Chondrocyte (in vitro differentiated cells): ENCODE measurements around the gene ALKBH7. TPM values are rescaled to one million over a fixed set of nuclear protein-coding genes. Genes with fewer than 3 reads are reported as not detected.
A peak's percentile ranks its signal among the peaks of the same experiment; 100 is the strongest.

Experiments used
- DNase-seq: peaks from one replicate; pipeline ENCODE4 v3.0.0; 2021; ENCODE audit warnings: mixed read lengths, low spot score
- H3K27ac Mint-ChIP-seq: one replicate; pipeline ENCODE4 v1.8.0; 2021; ENCODE audit warnings: mild to moderate bottlenecking, moderate library complexity, mixed read lengths; ENCODE audit not compliant: unreplicated experiment
- H3K27me3 Mint-ChIP-seq: 2 replicates; pipeline ENCODE4 v1.8.0; 2021; ENCODE audit warnings: low read depth, mixed read lengths
- H3K36me3 Mint-ChIP-seq: 2 replicates; pipeline ENCODE4 v1.8.0; 2021; ENCODE audit warnings: low read depth, mixed read lengths
- H3K4me1 Mint-ChIP-seq: 2 replicates; pipeline ENCODE4 v1.8.0; 2021; ENCODE audit warnings: low read depth, mild to moderate bottlenecking, mixed read lengths
- H3K4me3 Mint-ChIP-seq: one replicate; pipeline ENCODE4 v1.8.0; 2021; ENCODE audit warnings: mild to moderate bottlenecking, moderate library complexity, mixed read lengths; ENCODE audit not compliant: unreplicated experiment
- H3K9me3 Mint-ChIP-seq: 2 replicates; pipeline ENCODE4 v1.8.0; 2021; ENCODE audit warnings: low read depth, mixed read lengths
- total RNA-seq: library from RNA; stranded (reverse); gene quantifications from 3 replicates; pipeline ENCODE4 v1.2.1, GENCODE V29; 2021
- TF ChIP-seq, protein P1 (sequence below): fragments of 200-600 bp; sonication (generic); IDR thresholded peaks from 2 replicates; pipeline ENCODE4 v1.5.0; 2021; ENCODE audit warnings: antibody characterized with exemption, mild to moderate bottlenecking, moderate library complexity

Gene ALKBH7
- total RNA-seq, 1 donor from 2014 or later: 71.7 TPM

DNA sequence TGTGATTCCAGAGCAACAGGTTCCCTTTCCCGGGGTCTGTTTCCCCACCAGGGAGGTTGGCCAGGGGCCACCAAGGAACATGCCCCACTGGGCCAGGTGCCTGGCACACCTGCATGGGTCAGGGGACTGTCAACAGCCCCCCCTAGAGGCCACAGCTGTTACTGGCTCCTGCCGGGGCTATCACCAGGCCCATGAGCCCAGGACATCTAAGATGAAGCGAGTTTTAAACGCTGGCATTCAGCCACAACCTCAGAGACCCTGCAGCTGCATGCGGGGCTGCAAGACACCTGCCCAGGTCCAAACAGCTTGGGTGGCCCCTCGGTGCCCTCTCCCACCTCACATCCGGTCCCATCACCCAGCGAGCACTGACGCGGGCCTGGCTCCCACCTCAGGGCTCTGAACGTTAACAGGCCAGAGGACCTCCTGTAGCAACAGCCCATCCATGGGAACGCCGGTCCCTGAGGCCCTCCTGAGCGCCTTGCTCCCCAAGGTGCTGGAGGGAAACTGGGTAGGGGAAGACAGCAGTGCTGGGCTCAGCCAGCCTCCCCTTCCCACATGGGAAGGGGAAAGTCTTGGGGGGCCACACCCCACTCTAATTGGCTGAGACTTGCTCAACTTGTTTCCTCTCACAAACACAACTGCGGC lies 40.0 kb downstream of the ALKBH7 start:
- Mint-ChIP-seq H3K36me3 (peaks cover 7% of the 10 kb centered on the region), H3K4me1 (no peaks in the 10 kb centered on the region), H3K4me3 (no peak overlapping the region), H3K9me3 (no peaks in the 10 kb centered on the region), H3K27ac (no peak overlapping the region), H3K27me3 (no peaks in the 10 kb centered on the region)
- DNase-seq: no peak
- TF ChIP-seq, protein P1, sequence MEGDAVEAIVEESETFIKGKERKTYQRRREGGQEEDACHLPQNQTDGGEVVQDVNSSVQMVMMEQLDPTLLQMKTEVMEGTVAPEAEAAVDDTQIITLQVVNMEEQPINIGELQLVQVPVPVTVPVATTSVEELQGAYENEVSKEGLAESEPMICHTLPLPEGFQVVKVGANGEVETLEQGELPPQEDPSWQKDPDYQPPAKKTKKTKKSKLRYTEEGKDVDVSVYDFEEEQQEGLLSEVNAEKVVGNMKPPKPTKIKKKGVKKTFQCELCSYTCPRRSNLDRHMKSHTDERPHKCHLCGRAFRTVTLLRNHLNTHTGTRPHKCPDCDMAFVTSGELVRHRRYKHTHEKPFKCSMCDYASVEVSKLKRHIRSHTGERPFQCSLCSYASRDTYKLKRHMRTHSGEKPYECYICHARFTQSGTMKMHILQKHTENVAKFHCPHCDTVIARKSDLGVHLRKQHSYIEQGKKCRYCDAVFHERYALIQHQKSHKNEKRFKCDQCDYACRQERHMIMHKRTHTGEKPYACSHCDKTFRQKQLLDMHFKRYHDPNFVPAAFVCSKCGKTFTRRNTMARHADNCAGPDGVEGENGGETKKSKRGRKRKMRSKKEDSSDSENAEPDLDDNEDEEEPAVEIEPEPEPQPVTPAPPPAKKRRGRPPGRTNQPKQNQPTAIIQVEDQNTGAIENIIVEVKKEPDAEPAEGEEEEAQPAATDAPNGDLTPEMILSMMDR: peak; percentile 71

DNA sequence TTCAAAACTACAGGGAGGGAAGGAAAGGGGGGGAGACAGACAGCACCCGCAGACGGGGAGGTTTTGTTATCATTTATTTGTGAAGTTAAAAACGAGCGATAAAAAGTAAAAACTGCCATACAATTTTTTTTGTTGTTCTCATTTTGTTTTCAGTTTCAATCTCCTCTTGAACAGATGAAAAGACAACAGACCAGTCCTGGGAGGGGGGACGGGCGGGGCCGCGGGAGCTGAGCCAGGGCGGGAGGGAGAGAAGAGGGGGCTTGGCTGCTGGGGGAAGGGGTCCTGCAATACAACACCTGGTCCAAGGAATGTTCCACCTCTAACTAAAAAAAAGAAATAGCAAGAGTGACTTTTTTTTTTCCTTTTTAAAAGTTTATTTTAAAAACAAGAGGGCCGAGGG lies 40.7 kb downstream of the ALKBH7 start:
- no peak overlapping the region for H3K4me3 Mint-ChIP-seq
- peaks cover 7% of the 10 kb centered on the region for H3K36me3 Mint-ChIP-seq
- H3K9me3 Mint-ChIP-seq: no peaks in the 10 kb centered on the region
- TF ChIP-seq, protein P1: no peak
- no peak for DNase-seq
- no peak overlapping the region for H3K27ac Mint-ChIP-seq
- no peaks in the 10 kb centered on the region for H3K27me3 Mint-ChIP-seq
- H3K4me1 Mint-ChIP-seq: no peaks in the 10 kb centered on the region

DNA sequence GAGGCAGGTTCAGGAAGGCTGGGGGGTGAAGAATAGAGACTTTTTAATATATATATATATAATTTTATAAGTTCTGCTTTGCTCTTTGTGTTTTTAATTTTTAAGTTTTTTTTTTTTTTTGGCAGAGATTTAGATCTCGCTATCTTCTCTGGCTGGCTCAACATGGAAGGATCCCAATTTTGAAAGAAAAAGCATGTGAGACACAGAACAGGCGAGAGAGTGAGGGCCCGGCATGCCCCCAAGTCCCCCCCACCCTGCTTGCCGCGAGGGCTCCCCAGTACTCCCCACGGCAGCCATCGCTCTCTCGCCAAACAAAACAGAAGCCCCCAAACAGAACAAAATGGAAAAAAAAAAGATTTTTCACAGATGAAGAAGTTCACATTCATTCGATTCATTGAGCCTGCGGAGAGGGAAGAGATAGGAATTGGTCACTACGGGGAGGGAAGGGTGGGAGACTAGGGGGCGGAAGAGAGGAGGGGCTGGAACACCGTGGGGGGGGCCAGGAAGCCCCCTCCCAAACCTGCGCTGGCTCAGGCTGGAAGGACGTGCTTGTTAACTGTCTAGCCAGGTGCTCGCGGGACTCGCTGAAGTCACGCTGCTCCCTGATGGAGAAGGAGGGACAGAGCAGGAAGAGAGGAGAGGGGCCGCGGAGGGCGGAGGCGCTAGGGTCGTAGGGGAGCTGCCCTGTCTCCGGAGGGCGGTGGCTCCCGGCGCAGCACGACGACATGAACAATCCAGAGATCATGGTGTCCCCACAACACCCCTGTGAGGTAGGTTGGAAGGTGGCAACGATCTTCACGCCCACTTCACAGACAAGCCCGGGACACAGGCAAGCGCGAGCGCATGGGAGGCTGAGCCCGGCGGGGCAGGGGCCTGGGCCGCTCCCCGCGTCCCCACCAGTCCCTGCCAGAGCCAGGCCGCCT lies 41.4 kb downstream of the ALKBH7 start:
- H3K27ac Mint-ChIP-seq: no peak overlapping the region
- TF ChIP-seq, protein P1: no peak
- no peaks in the 10 kb centered on the region for H3K9me3 Mint-ChIP-seq
- no peak overlapping the region for H3K4me3 Mint-ChIP-seq
- peaks cover 9% of the 10 kb centered on the region for H3K36me3 Mint-ChIP-seq
- no peaks in the 10 kb centered on the region for H3K27me3 Mint-ChIP-seq
- H3K4me1 Mint-ChIP-seq: no peaks in the 10 kb centered on the region
- DNase-seq: no peak

DNA sequence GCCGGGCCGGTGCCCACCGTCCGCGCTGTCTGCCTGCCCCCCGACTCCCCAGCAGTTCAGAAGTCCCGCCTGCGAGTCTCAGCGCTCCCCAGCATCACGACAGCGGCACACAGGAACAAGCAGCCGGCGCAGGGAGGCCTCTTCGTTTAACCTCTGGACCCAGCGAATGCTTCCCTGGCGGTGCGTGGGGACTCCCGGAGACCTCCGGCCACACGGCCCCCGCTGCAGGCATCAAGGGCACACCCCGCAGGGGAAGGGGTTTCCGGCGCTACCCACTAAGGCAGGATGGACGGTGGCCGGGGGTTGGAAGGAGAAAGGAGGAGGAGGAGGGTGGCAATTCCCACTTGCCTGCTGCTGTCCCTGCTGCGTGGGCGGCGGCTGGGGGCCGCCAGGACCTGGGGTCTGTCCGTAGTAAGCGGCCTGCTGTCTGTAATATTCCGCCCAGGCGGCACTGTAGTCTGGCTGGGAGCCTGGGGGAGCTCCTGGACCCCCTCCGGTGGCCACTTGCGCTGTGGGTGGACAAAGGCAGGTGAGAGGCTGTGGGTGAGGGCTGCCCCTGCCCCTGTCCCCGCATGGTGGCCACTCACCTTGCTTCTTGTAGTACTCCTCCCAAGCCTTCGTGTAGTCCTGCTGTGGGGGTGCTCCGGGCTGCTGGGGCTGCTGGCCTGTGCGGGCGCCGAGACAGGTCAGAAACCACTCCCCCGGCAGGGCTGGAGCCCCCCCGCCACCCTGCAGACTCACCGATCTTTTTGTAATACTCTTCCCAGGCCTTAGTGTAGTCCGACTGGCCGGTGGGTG lies 42.4 kb downstream of the ALKBH7 start:
- Mint-ChIP-seq H3K4me1 (no peaks in the 10 kb centered on the region), H3K9me3 (no peaks in the 10 kb centered on the region), H3K27me3 (no peaks in the 10 kb centered on the region), H3K27ac (no peak overlapping the region), H3K36me3 (peaks cover 12% of the 10 kb centered on the region), H3K4me3 (no peak overlapping the region)
- TF ChIP-seq, protein P1: no peak
- no peak for DNase-seq
